HG03432 (cell line): Measurements from ENCODE around the gene GPR85.
"Not testable (repeated sequence)": the region's sequence is repeated elsewhere in the genome, so short reads cannot be mapped to it uniquely, and the experiment has no call there.

Experiments
- ATAC-seq: cut with Tn5 transposase; IDR thresholded peaks from one replicate; pipeline ENCODE4 v1.9.1; 2021; ENCODE audit warnings: mild to moderate bottlenecking, moderate library complexity; ENCODE audit not compliant: unreplicated experiment

The GPR85 gene

GRCh38 chr7:113084496-113085172 lies 2.0 kb downstream of the GPR85 start:
- no peak for ATAC-seq

DNA sequence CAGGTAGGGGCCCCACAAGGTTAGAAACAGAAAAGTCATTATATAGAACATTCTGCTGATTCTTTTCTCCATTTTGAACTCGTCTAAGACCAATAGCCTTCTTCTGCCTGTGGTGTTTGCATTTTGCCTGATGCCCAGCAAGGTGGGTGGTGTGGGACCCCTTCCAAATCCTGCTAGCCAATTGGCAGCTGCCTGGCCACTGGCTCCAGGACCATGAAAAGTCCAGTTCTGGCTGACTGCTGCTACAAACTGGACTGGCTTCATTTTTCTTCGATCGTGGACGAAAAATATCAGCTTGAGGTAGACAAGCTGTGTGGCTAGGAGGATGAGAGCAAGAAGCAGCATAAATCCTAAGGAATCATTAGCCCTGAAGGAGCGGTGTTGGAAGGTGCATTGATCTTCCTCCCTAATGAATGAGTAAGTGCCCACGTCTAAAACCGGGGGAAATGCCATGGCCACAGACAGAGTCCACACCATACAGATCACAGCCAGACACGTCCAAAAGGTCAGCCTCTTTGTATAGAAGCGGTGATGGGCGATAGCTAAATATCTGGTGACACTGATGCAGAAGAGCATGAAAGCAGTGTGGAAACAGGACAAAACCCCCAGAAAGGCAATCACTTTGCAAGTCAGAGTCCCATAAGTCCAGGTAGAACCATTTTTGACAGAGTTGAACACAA lies 2.7 kb downstream of the GPR85 start:
- no peak for ATAC-seq

DNA sequence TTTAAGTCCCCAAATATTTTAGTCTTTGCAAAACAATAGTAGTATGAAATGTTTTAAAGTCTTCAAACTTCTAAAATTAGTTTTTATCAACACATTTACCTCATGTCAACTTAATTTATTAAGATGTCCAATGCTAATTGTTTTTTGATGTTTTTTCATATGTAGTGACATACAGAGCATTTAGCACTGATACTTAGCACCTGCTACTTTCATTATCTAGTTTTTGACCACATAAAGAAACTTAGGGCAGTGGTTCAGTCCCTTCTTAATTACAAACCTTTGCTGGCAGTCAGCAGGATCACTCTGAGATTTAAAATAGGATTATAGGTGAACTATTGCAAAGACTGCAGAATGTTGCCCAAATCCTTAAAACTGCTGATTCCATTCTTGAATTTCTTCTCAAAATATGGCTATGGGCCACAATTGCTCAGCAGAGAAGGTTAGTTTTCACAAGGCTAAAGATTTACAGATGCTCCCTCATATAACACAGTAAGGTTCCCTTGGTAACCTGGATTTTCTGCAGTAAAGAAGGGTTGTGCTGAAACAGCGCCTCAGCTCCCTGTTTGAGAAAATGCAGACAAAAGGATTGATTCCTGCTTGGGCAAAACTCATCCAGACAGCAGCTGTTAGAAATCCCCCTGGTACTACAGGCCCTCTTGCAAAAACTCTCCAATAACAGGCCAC lies 3.4 kb downstream of the GPR85 start:
- ATAC-seq: peak; percentile 63

DNA sequence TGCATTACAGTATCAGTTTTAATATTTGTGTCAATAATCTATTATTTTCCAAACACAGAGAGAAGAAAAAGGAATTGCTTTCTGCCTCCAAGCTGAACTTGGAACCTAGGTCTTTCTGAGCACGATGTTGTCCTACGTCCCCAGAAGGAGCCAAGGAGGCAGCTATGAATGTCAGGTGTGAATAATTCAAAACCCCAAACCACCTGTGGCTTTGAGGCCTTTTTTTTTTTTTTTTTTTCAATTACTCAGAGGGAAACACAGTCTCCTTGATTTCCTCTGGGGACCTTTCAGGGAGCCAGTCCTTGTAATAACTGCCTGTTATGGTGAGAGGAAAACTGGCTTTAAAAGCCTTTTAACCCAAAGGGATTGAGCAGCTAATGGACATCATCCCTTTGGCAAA lies 8.3 kb downstream of the GPR85 start:
- no peak for ATAC-seq

DNA sequence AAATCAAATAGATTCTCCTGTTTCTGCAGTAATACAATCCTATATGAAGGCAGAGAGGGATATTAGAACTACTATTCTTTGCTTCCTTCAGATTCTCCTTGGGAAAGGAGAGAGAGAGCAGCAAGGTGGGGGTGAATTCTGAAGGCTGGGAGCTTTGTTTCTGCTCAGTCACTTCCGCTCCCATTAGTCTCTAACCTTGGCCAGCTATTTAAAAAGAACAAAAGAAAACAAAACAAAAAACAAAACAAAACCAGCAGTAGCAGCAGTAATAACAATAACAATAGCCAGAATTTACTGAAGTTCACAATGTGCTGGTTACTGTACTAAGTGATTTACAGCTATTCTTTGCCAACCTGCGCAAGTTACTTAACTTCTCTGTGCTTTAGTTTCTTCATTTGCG lies 9.9 kb downstream of the GPR85 start:
- no peak for ATAC-seq

- ATAC-seq: peak; percentile 82
These were observed 15.2 kb downstream of the GPR85 start for GRCh38 chr7:113071465-113071864.

GRCh38 chr7:113062499-113062898 lies 24.1 kb downstream of the GPR85 start:
- ATAC-seq: no peak

DNA sequence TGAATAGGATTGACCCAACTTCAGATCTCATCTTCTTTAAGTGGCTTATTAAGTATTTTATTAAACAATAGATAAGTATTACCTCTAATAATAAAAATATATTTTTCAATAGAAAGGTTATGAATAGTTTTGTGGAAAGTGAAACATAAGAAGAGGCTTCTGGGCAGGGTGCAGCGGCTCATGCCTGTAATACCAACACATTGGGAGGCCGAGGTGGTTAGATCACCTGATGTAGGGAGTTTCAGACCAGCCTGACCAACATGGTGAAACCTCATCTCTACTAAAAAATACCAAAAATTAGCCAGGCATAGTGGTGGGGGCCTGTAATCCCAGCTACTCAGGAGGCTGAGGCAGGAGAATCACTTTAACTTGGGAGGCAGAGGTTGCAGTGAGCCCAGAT lies 26.5 kb downstream of the GPR85 start:
- ATAC-seq: peak; percentile 71

- no peak for ATAC-seq
These were observed 31.7 kb downstream of the GPR85 start for GRCh38 chr7:113054938-113055337.

GRCh38 chr7:113054272-113054671 lies 32.4 kb downstream of the GPR85 start:
- not testable (repeated sequence) for ATAC-seq

GRCh38 chr7:113049221-113049620 lies 37.4 kb downstream of the GPR85 start:
- not testable (repeated sequence) for ATAC-seq

GRCh38 chr7:113046453-113046852 lies 40.2 kb downstream of the GPR85 start:
- no peak for ATAC-seq

GRCh38 chr7:113045379-113045778 lies 41.2 kb downstream of the GPR85 start:
- no peak for ATAC-seq

GRCh38 chr7:113044394-113044793 lies 42.2 kb downstream of the GPR85 start:
- no peak for ATAC-seq

- ATAC-seq: no peak
These were observed 45.8 kb downstream of the GPR85 start for GRCh38 chr7:113040849-113041248.

GRCh38 chr7:113033959-113034358 lies 52.7 kb downstream of the GPR85 start:
- no peak for ATAC-seq
